AG08396 (cell line): Measurements from ENCODE around the gene MRPL28.
"Not testable (repeated sequence)": the region's sequence is repeated elsewhere in the genome, so short reads cannot be mapped to it uniquely, and the experiment has no call there.

ENCODE experiments used
- DNase-seq: peaks from one replicate; pipeline ENCODE4 v3.0.0; 2012; ENCODE audit warnings: low spot score, mixed read lengths

The MRPL28 gene

DNA sequence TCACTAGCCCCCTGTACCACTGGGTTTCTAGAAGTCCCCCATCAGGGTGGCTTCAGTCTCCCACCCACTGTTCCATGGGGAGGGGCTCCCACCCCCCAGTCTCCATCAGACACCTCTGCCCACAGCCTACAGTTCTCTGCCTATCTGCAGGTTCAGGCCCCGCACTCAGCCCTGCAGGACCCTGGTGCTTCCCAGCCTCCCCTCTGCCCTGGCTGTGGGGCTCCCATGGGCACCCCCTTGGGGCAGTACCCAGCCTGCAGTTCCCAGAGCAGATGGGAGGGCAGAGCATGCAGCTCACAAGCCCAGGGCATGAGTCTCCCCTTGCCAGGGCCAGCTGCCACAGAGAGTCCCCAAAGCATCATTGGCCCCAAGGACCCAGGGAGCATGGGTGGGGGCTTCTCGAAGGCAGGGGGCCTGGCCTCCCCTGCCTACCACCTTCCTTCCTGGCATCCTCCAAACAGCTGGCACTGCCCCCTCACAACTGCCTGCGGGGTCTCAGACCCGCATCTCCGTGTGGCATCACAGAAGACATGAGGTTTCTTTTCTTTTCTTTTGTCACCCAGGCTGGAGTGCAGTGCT lies 2.8 kb upstream of the MRPL28 start:
- no peak for DNase-seq

DNA sequence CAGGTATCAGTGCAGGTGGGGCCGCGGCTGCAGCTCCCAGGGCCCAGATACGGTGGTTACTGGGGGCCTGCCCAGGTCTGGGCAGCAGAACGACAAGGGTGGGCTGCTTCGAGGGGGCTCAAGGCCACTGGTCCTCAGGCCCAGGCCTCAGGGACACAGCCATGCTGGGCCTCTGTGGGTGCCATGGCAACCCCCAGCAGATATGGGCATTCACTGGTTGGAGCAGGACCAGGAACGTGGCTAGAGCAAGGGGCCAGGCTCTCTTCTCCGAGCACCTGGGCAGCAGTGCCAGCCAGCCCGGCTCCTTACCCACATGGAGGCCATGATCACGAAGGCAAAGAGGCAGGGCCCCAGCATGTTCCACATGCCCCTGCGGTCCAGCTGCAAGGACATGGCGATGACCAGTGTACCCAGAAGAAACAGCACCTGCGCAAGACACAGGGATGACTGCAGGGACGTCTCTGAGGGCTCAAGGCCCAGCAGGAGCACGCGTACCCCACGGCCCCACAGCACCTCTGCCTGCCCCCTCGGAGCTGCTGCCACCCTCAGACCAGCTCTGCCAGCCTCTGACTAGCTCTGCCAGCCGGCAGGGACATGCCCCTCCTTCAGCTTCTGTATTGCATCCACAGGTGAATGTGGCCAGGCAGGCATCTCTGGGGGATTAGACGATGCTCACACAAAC lies 2.1 kb upstream of the MRPL28 start:
- DNase-seq = no peak

DNA sequence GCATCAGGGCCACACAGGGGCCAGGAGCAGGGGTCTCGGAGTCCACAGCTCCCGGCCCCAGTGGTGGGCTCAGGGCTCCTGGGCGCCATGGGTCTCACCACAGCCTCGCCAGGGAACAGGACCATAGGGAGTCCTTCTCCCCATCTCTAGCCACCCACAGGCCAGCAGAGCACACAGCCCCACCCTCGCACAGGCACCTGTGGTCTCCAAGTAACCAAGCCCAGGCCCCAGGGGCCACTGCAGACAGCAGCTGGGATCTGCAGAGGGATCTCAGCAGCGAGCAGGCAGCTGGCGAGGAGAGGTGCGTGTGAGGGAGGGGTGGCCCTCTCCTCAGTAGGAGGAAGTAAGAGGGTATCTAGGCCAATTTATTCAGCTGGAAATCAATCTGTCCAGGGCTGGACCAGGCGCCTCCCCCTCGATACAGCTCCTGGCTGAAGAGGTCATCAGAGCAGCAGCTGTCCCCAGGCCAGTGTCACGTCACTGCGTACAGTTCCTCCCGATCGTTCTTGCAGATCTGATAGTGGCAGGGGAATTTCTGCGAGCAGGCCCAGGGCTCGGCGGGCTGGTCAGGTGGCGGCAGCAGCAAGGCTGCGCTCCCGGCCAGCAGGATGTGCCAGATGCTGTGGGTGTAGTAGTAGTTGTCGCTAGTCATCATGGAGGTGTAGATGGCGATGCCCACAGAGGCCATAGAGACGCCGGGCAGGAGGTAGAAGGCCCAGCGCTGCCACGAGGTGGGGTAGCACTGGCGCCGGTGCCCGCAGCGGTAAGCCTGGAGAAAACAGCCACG lies 1.4 kb upstream of the MRPL28 start:
- DNase-seq = no peak

DNA sequence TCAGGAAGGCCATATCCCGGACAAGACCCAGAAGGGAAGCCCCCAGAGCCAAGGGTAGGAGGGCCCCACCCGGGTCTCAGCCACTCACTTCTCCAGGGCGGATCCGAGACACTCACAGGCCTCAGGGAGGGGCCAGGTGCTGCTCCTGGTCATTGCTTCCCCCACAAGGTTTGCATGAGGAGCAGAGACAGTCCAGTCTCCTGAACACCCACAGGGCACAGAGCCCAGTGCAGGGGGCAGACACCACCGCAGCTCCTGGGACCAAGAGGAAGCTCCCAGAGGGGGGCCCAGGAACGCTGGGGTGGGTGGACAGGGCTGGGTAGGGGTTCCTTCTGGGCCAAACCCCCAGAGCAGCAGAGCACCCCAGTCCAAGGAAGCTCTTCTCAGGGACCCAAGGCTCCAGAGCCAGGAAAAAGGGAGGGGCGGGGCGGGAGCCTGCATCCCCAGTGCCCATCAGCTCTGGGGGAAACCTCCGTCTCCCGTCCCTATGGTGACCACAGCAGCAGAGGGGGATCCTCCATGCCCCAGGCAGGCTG lies 709 bp upstream of the MRPL28 start:
- no peak for DNase-seq

DNA sequence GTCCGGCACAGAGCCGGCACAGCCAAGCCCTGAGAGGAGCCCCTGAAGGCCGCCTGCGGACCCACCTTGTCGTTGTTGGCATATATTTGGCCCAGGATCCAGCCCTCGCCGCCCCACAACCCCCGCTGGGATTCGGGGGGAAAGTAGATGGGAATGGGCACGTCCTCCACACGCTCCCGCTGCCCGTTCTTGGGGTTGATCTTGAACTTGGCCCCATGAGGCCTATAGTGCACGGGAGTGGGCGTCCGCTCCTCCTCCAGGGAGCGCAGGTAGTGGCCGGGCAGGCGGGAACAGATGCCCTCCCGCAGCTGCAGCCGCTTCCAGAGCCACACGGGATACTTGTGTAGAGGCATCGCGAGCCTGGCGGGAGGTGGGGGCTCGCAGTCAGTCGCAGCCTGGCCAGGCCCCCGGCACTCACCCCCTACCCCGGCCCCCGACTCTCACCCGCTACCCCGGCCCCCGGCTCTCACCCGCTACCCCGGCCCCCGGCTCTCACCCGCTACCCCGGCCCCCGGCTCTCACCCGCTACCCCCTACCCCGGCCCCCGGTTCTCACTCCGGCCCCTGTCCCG lies 387 bp downstream of the MRPL28 start:
- DNase-seq = peak; percentile 74

- DNase-seq = no peak
Measured at GRCh38 chr16:369275-369865, 968 bp downstream of the MRPL28 start.

DNA sequence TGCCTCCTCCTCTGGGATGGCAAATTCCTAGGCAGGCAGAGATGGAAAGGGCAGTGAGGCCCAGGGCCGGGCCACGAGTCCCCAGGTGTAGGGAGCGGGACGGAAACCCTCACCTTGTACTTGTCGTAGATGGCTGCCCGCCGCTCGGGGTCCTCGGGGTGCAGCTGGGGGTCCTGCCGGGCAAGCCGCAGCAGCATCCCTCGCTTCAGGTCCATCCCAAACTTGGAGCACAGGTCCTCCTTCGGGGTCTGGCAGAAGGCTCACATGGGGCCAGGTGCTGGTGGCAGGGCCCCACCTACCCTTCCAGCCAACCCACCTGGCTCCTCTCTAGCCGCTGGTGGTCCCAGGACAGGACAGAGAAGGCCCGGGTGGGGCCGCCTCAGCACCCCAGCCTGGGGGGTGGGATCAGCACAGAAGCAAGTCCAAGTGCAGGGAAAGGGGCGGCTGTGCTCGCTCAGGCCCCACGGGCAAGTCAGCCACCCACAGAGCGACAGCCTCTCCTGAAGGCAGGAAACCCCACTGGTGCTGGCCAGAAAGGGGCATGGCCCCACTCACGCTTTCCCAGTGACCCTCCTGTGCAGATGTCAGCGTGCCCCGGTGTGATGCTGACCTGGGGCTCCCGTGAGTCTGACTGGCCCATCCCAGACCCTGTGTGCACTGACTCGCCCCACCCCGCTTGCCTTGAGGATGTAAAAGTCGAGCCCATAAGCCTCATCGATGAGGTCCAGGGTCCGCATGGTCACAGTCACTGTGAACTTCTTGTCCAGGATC lies 1.8 kb downstream of the MRPL28 start:
- DNase-seq = no peak

DNA sequence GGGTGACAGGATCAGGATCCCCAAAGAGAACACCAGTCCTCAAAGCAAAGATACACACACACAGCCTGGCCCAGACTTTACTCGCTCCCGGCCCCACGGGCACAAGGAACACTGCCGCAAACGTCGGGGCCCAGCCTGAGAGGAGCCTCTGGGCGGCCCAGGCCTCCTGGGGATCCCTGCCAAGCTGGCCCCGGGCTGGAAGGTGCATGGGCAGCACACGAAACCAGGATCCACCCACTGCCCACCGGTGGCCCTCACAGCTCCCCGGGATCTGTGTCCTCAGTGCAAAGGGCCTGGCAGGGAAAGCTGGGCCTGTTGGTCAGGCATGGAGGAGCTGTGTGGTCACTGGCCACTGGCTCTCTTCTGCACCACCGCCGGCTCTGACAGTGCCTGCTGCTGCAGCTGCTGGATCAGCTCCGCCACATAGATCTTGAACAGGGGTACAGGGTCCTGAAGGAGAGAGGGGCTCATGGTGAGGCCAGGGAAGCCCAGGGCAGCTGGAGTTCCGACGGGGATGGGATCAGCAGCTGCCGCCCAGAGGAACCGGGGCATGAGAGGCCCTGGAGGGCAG lies 2.9 kb downstream of the MRPL28 start:
- DNase-seq = no peak

DNA sequence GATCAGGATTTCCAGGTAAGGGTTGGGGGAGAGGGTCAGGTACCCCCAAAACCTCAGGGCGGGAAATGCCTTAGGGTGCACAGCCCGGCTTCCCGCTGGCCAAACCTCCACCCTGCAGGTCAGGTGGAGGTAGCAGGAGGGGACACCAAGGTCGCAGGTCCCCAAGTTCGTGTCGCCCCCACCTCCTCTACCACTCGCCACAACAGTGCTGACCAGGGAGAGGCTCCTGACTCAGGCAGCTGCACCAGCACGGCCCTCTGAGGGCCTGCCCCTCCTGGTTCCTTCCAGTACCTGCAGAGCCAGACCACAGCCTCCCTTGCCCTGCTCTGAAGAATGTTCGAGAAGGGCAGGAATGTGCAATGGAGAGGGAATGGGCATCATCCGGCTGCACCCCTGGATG lies 3.9 kb downstream of the MRPL28 start:
- no peak for DNase-seq

- no peak for DNase-seq
Measured at GRCh38 chr16:364595-365491, 5.5 kb downstream of the MRPL28 start.

DNA sequence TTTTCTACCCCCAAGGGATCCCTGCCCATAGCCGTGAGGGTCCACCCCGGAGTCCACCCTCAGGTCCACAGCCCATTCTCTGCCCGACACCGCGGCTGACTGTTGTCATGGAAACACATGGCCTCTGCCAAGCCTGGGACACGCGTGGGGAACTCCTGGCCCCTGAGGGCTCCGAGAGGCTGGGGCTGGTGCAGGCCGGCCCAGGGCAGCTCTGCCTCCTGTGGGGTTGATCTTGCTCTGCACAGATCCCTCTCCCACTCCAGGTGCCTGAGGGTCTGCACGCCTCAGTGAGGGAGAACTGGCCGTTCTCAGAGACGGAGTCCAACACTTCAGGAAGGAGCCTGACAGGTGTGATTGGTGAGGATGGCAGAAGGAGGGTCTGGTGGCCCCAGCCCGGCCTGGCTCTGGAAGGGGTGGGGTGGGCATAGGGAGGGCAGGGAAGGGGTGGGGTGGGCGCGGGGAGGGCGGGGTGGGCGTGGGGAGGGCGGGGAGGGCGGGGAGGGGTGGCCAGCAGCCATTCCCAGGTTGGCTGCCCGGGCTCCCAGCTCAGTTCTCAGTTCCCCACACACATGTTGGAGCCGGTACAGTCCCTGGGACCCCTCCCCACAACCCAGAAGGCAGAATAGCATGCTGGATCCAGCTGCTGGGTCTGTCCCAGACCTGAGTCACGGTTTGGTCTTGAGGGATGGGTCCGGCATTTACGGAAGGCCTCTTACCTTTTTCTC lies 6.4 kb downstream of the MRPL28 start:
- no peak for DNase-seq

- no peak for DNase-seq
Measured at GRCh38 chr16:363110-363765, 7.1 kb downstream of the MRPL28 start.

- DNase-seq = not testable (repeated sequence)
Measured at GRCh38 chr16:362702-362999, 7.7 kb downstream of the MRPL28 start.

GRCh38 chr16:361872-362701 lies 8.3 kb downstream of the MRPL28 start:
- peak; percentile 91 for DNase-seq

- DNase-seq = no peak
Measured at GRCh38 chr16:361341-361871, 8.9 kb downstream of the MRPL28 start.

GRCh38 chr16:360698-361336 lies 9.5 kb downstream of the MRPL28 start:
- no peak for DNase-seq
